Neuronal stem cell (in vitro differentiated cells): ENCODE results near the gene PNMA6F. TPM values are rescaled to one million over a fixed set of nuclear protein-coding genes. Genes with fewer than 3 reads are reported as not detected.

Source experiments
- DNase-seq: peaks from one replicate; pipeline ENCODE4 v3.0.0-alpha.2; 2013; ENCODE audit warnings: low spot score
- H2AFZ ChIP-seq: one replicate; pipeline ENCODE4 v1.6.1; 2013; ENCODE audit warnings: mild to moderate bottlenecking, low read length, inconsistent platforms
- H2AK5ac ChIP-seq: 2 replicates; pipeline ENCODE4 v1.6.1; 2013; ENCODE audit warnings: low read depth, mild to moderate bottlenecking, inconsistent platforms, low read length, moderate library complexity, mixed read lengths
- H2BK120ac ChIP-seq: 2 replicates; pipeline ENCODE4 v1.6.1; 2013; ENCODE audit warnings: low read depth, mild to moderate bottlenecking, inconsistent platforms, low read length, moderate library complexity, mixed read lengths
- H2BK12ac ChIP-seq: one replicate; pipeline ENCODE4 v1.6.1; 2013; ENCODE audit warnings: low read length, inconsistent platforms
- H2BK15ac ChIP-seq: 2 replicates; pipeline ENCODE4 v1.6.1; 2013; ENCODE audit warnings: mild to moderate bottlenecking, low read length, inconsistent platforms, mixed read lengths
- H2BK5ac ChIP-seq: one replicate; pipeline ENCODE4 v1.6.1; 2013; ENCODE audit warnings: inconsistent platforms, mild to moderate bottlenecking, low read length, moderate library complexity
- H3K14ac ChIP-seq: one replicate; pipeline ENCODE4 v1.6.1; 2013; ENCODE audit warnings: low read length, inconsistent platforms
- H3K18ac ChIP-seq: 2 replicates; pipeline ENCODE4 v1.6.1; 2013; ENCODE audit warnings: low read length, inconsistent platforms
- H3K23ac ChIP-seq: 2 replicates; pipeline ENCODE4 v1.6.1; 2013; ENCODE audit warnings: low read depth, mild to moderate bottlenecking, mixed read lengths, low read length, inconsistent platforms; ENCODE audit not compliant: poor library complexity
- H3K27ac ChIP-seq: replicated peaks from 3 replicates; pipeline ENCODE4 v1.5.1; 2013; ENCODE audit warnings: low read length, inconsistent platforms
- H3K27me3 ChIP-seq, 3 experiments: 2 replicates each; pipeline ENCODE4 v1.6.1; 2013; ENCODE audit warnings: low read length in 3 of 3, mild to moderate bottlenecking in 2 of 3, inconsistent platforms in 1 of 3, low read depth in 1 of 3, mixed read lengths in 1 of 3, moderate library complexity in 1 of 3; ENCODE audit not compliant: control insufficient read depth in 3 of 3, insufficient read depth in 3 of 3
- H3K36me3 ChIP-seq, 2 donors: replicated peaks in 1 of 2; 2 replicates each; pipeline ENCODE4 v1.6.1; 2013; ENCODE audit warnings: low read length in 2 of 2; ENCODE audit not compliant: control insufficient read depth in 2 of 2, insufficient read depth in 2 of 2
- H3K4ac ChIP-seq: 2 replicates; pipeline ENCODE4 v1.6.1; 2013; ENCODE audit warnings: inconsistent platforms, mild to moderate bottlenecking, low read length, moderate library complexity
- H3K4me1 ChIP-seq, 2 donors: 1 replicate in 1 of 2; 2 replicates in 1 of 2; pipeline ENCODE4 v1.6.1; 2013; ENCODE audit warnings: low read length in 2 of 2, low read depth in 1 of 2; ENCODE audit not compliant: control insufficient read depth in 2 of 2, insufficient read depth in 1 of 2
- H3K4me2 ChIP-seq: one replicate; pipeline ENCODE4 v1.6.1; 2013; ENCODE audit warnings: mild to moderate bottlenecking, low read length, inconsistent platforms; ENCODE audit not compliant: insufficient read depth, poor library complexity, severe bottlenecking
- H3K4me3 ChIP-seq, 2 donors: 2 replicates each; pipeline ENCODE4 v1.5.1; 2013; ENCODE audit warnings: low read length in 2 of 2, mild to moderate bottlenecking in 2 of 2, inconsistent platforms in 1 of 2, moderate library complexity in 1 of 2
- H3K79me1 ChIP-seq: one replicate; pipeline ENCODE4 v1.6.1; 2013; ENCODE audit warnings: low read depth, mild to moderate bottlenecking, inconsistent platforms, low read length, moderate library complexity
- H3K9ac ChIP-seq: one replicate; pipeline ENCODE4 v1.6.1; 2013; ENCODE audit warnings: mild to moderate bottlenecking, low read depth, low read length, inconsistent platforms; ENCODE audit not compliant: poor library complexity
- H3K9me3 ChIP-seq, 2 donors: replicated peaks in 1 of 2; 2 replicates each; pipeline versions ENCODE3 to v1.6.1; 2013; ENCODE audit warnings: low read length in 2 of 2, mild to moderate bottlenecking in 2 of 2, inconsistent platforms in 1 of 2, low read depth in 1 of 2, mixed read lengths in 1 of 2, moderate library complexity in 1 of 2; ENCODE audit not compliant: control insufficient read depth in 2 of 2, insufficient read depth in 1 of 2
- H4K8ac ChIP-seq: one replicate; pipeline ENCODE4 v1.6.1; 2013; ENCODE audit warnings: low read depth, mild to moderate bottlenecking, inconsistent platforms, low read length, moderate library complexity
- H4K91ac ChIP-seq: one replicate; pipeline ENCODE4 v1.6.1; 2013; ENCODE audit warnings: low read length, low read depth, mild to moderate bottlenecking, inconsistent platforms; ENCODE audit not compliant: poor library complexity
- WGBS, 2 donors: extraction: QIAGEN DNeasy Blood & Tissue Kit; methylation state at CpG; one replicate each; pipeline ENCODE4 v1.1.7; 2013; ENCODE audit warnings: missing lambda C conversion rate in 2 of 2, mixed read lengths in 1 of 2; ENCODE audit not compliant: insufficient read length in 2 of 2, insufficient replicate concordance in 1 of 2; ENCODE audit errors: extremely low coverage in 2 of 2; 5-methylcytosine and 5-hydroxymethylcytosine counted together
- polyA plus RNA-seq, 2 experiments: library from polyadenylated mRNA; stranded (reverse); fragments of 200-250 nt; gene quantifications; one replicate each; pipeline ENCODE4 v1.2.3, GENCODE V29; 2013

The PNMA6F gene
- 0.20 TPM for polyA plus RNA-seq (2013, experiment 1 of 2)
- polyA plus RNA-seq (2013, experiment 2 of 2): 0.25 TPM

DNA sequence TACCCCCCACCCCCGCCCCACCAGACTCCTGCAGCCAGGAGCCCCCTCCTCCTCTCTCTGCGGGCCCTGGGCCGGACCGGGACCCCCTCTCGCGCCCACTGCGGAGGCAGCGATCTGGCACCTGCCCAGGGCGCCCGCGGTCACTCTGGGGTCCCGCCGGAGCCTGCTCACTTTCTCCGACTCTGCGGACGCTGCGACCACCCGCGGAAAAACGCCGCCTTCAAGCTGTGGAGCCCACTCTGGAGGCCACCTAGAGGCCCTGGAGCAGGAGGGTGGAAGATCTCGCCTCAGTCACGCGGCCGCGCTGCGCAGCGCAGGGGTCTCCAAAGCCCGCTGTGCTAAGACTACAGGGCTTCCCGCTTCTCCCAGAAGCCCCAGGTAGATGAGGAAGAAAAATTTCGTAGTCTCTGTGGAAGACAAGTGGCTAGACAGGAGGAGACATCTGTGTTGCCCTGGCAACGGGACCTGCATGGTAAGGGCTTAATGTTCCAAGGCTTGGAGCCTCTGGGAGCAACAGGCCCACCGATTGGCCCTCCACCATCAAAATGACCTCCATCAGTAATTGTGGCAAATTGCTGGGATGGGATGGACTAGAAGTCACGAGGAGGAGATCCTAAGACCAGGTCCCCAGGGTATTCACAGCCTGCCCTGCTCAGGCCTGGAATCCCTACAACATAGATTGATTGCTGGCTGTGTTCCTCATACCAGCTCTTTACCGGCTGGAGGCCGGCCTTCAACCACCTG is at the start of gene PNMA6F:
Gene PNMA6F, minus strand, starts transcription at position 387 of the 744 bp plus-strand sequence. CDS start 1,093 bp downstream, outside the sequence.
- no peaks in the 10 kb centered on the region for H3K9me3 ChIP-seq
- H4K8ac ChIP-seq: no peak within 1 kb of the TSS
- peaks cover 0 to 27% (median 0%) of the 10 kb centered on the region in 3 experiments for H3K27me3 ChIP-seq
- peak within 1 kb of the TSS; percentile 49 for H2AFZ ChIP-seq
- H3K4ac ChIP-seq: no peak within 1 kb of the TSS
- DNase-seq: no peak
- WGBS, 2 donors: no CpG with 5 or more reads among the region's 36 CpGs
- no peak within 1 kb of the TSS for H3K23ac ChIP-seq
- no peak within 1 kb of the TSS for H3K9ac ChIP-seq
- H3K4me1 ChIP-seq: peaks cover 0 to 6% of the 10 kb centered on the region in 2 donors
- no peak within 1 kb of the TSS for H2BK5ac ChIP-seq
- peak within 1 kb of the TSS; percentile 49 for H3K4me2 ChIP-seq
- H3K36me3 ChIP-seq: no peaks in the 10 kb centered on the region
- H3K79me1 ChIP-seq: no peaks in the 10 kb centered on the region
- H2AK5ac ChIP-seq: no peak within 1 kb of the TSS
- no peak within 1 kb of the TSS for H4K91ac ChIP-seq
- H3K4me3 ChIP-seq: peak within 1 kb of the TSS in 1 of 2 donors; percentile 68
- H2BK120ac ChIP-seq: no peak within 1 kb of the TSS
- H3K18ac ChIP-seq: peak within 1 kb of the TSS; percentile 71
- no peak within 1 kb of the TSS for H3K14ac ChIP-seq
- H2BK12ac ChIP-seq: no peak within 1 kb of the TSS
- no peak within 1 kb of the TSS for H2BK15ac ChIP-seq
- no peak within 1 kb of the TSS for H3K27ac ChIP-seq

DNA sequence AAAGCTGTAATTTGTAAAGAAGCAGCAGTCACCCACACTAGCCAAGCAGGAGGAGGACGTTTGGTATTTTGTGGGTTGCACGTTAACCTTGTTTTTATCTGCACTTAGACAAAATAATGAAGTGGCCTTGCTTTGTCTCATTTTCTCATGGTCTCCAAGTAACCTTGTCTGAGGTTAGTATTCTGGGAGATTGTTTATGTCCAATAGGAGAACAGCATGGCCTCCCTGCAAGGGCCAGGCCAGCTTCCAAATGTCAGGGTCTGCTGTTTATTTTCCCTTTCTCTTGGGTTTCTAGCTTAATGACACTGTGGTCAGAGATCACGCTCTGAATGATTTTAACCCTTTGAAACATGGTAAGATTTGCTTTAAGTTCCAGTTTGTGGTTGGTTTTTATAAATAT is 49.7 kb upstream of the PNMA6F start:
- Histone ChIP-seq H3K9me3 (no peaks in the 10 kb centered on the region), H2BK15ac (no peak overlapping the region), H3K14ac (no peak overlapping the region), H2AK5ac (no peak overlapping the region), H2BK120ac (no peak overlapping the region), H4K91ac (no peak overlapping the region), H3K27me3 (peaks cover 0 to 31% (median 0%) of the 10 kb centered on the region in 3 experiments), H3K4ac (no peak overlapping the region), H3K23ac (no peak overlapping the region), H4K8ac (no peak overlapping the region), H3K18ac (no peak overlapping the region), H3K9ac (no peak overlapping the region), H3K4me1 (no peaks in the 10 kb centered on the region), H3K27ac (no peak overlapping the region), H2AFZ (peak overlapping the region; percentile 41), H2BK5ac (no peak overlapping the region), H3K79me1 (no peaks in the 10 kb centered on the region), H3K36me3 (no peaks in the 10 kb centered on the region), H3K4me2 (no peak overlapping the region), H2BK12ac (no peak overlapping the region), H3K4me3 (no peak overlapping the region)
- DNase-seq: no peak
- WGBS, 2 donors: no CpG with 5 or more reads among the region's 3 CpGs

DNA sequence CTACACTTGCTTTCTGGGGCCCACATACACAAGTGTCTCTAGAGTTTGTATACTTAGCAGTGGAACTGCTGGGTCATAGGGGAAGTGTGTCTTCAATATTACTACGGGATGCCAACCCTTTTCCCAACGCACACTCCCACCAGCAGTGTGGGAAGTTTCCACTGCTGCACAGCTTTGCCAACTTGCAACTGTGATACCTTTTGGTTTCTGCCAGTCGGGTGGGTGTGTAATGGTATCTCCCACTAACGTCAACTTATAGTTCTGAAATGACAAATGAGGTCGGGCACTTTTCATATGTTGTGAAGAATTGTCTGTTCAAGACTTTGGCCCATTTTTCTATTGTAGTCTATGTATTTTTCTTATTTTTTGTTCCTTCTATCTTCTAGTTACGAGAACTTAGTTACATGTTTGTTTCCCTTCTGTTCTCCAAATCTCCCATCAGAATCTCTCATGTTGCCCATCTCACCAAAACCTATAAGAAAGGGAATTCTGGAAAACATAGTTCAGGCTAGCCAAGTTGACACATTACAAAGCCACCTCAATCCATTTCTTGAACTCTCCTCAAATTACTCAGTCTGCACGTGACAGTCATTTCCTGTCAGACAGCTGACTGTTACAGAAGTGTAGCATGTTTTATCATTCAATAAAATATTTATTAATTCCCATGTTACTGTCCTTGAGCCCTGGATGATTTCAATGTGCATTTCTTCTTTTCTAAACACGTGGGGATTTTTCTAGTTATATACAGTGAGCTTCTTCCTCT is 48.9 kb upstream of the PNMA6F start:
- Histone ChIP-seq H3K27ac (no peak overlapping the region), H2AFZ (peak overlapping the region; percentile 41), H3K36me3 (no peaks in the 10 kb centered on the region), H3K27me3 (peaks cover 0 to 31% (median 0%) of the 10 kb centered on the region in 3 experiments), H2BK5ac (no peak overlapping the region), H3K4me3 (no peak overlapping the region), H2BK120ac (no peak overlapping the region), H3K4ac (no peak overlapping the region), H2BK15ac (no peak overlapping the region), H3K23ac (no peak overlapping the region), H2AK5ac (no peak overlapping the region), H2BK12ac (no peak overlapping the region), H3K4me1 (no peaks in the 10 kb centered on the region), H4K91ac (no peak overlapping the region), H3K4me2 (no peak overlapping the region), H3K14ac (no peak overlapping the region), H3K79me1 (no peaks in the 10 kb centered on the region), H3K9me3 (no peaks in the 10 kb centered on the region), H3K18ac (no peak overlapping the region), H4K8ac (no peak overlapping the region), H3K9ac (no peak overlapping the region)
- no CpG with 5 or more reads among the region's 8 CpGs for WGBS, 2 donors
- DNase-seq: no peak
